NB4 (cell line): Measurements from ENCODE around the gene ENKUR.

Source experiments
- CTCF ChIP-seq: IDR thresholded peaks from one replicate; pipeline ENCODE4 v1.5.1; 2012; ENCODE audit warnings: low read depth, low read length
- MAX ChIP-seq: IDR thresholded peaks from 2 replicates; pipeline ENCODE4 v1.6.1; 2011; ENCODE audit warnings: low read depth, low read length
- MYC ChIP-seq: IDR thresholded peaks from 2 replicates; pipeline ENCODE4 v1.6.1; 2011; ENCODE audit warnings: low read depth, low read length
- POLR2A ChIP-seq: IDR thresholded peaks from 2 replicates; pipeline ENCODE4 v1.6.1; 2011; ENCODE audit warnings: mild to moderate bottlenecking; ENCODE audit not compliant: insufficient read length; ENCODE audit errors: extremely low read depth

- TF ChIP-seq MAX = no peak
- no peak for TF ChIP-seq CTCF
- no peak for TF ChIP-seq MYC
- no peak for TF ChIP-seq POLR2A
Observed at GRCh38 chr10:24935504-24936292, 80.3 kb downstream of the ENKUR start.
